ENCODE measurements around the gene IGF2BP3.

DNA sequence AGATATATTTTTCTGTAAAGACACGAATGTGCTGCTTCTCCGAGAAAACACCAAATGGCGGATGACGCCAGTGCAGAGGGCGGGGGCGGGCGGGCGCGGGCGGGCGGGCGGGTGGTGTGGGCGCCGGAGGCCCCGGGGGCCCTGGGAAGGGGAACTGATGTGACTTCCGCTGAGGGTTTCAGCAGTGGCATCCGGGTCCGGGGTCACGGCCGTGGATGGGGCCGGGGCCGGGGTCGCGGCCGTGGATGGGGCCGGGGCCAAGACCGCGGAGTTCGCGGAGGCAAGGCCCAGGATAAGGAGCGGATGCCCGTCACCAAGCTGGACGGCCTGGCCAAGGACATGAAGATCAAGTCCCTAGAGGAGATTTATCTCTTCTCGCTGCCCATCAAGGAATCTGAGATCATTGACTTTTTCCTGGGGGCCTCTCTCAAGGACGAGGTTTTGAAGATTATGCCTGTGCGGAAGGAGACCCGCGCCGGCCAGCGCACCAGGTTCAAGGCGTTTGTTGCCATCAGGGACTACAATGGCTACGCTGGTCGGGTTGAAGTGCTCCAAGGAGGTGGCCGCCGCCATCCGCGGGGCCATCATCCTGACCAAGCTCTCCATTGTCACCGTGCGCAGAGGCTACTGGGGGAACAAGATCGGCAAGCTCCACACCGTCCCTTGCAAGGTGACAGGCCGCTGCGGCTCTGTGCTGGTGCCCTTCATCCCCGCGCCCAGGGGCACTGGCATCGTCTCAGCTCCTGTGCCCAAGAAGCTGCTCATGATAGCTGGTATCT lies 20.3 kb upstream of the IGF2BP3 start:
- TF ChIP-seq, protein P1, sequence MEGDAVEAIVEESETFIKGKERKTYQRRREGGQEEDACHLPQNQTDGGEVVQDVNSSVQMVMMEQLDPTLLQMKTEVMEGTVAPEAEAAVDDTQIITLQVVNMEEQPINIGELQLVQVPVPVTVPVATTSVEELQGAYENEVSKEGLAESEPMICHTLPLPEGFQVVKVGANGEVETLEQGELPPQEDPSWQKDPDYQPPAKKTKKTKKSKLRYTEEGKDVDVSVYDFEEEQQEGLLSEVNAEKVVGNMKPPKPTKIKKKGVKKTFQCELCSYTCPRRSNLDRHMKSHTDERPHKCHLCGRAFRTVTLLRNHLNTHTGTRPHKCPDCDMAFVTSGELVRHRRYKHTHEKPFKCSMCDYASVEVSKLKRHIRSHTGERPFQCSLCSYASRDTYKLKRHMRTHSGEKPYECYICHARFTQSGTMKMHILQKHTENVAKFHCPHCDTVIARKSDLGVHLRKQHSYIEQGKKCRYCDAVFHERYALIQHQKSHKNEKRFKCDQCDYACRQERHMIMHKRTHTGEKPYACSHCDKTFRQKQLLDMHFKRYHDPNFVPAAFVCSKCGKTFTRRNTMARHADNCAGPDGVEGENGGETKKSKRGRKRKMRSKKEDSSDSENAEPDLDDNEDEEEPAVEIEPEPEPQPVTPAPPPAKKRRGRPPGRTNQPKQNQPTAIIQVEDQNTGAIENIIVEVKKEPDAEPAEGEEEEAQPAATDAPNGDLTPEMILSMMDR (IDR thresholded peaks at IDR 0.05 in 8 of 11, conservative IDR thresholded peaks at IDR 0.05 in 3 of 11) = no peak
- TF ChIP-seq POLR2A (IDR thresholded peaks at IDR 0.05) = no peak
- TF ChIP-seq POLR2AphosphoS5 (IDR thresholded peaks at IDR 0.05) = peak; percentile 50 to 81 (median 70)

All from spleen (tissue), 7 donors.